Stimulated activated CD8-positive, alpha-beta memory T cell treated with anti-CD3 and anti-CD28 coated beads, Interleukin-2, amount 100 ng/mL, for 48 hours (primary cell): Measurements from ENCODE around the gene ITIH2.

Experiments
- DNase-seq, 2 donors: peaks; one replicate each; pipeline ENCODE4 v3.0.0-alpha.2; 2020; ENCODE audit warnings: low read depth in 2 of 2

ITIH2 gene

DNA sequence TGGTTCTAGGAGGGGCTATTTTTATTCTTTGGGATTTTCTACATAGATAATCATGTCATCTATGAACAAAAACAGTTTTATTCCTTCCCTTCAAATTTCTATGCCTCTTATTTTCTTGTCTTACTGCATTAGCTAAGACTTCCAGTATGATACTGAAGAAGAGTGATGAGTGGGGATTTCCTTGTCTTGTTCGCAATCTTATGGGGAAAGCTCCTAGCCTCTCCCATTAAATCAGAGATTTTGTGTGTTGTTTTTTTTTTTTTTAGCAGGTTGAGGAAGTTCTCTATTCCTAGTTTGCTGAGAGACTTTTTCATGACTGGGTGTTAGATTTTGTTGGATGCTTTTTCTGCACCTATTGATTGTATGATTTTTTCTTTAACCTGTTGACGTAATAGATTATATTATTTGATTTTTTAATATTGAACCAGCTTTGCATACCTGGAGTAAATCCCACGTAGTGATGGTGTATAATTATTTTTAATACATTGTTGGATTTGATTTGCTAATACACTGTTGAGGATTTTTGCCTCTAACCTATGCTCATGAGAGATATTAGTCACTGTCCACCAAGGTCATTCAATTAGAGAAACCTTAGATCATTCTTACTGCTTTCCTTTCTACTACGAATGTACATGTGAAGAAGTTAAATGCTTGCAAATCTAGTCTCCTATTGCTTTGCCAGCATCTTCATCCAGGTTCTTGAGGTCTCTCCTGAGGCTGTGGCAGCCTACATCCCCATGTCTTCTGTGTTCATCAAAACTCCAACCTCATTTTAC, 91.3 kb downstream of the ITIH2 start:
- DNase-seq: no peak

DNA sequence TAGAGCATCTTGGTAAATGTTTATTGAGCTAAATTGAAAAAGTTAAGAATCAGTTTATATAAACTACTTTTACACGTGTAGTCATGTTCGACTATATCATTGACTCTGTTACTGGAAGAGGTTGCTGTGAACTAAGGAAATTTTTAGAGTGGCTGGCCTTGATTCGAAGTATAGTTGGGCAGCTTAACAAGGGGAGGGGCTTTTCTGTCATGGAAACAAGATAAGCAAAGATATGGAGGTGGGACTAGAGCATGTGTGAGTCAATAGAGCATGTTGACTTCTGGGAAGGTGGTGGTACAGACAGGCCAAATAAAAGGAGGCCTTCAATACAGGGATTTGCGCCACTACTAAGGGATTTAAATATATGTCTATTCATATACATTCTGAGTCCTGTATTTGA, 92.5 kb downstream of the ITIH2 start:
- no peak for DNase-seq

DNA sequence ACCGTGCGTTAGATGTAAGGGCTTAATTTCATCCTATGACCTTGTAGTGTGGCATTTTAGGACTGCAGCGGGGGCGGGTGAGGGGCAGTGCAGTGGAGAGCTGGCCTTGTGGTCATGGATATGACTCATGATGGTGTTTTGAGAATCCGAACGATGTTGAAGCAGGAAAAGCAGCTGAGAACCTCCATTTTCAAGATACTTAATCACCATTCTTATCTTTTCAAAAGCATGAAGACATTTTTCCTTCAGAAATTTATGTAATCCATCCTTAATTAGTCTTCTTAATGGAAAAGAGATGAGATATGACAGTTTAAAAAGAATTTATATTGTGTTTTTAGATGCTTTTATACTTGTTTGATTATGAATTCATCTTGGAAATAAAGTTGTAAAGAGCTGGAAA, 94.5 kb downstream of the ITIH2 start:
- no peak for DNase-seq
